Peyer's patch (tissue), 4 donors: Measurements from ENCODE around the gene OPRD1.
A peak's percentile ranks its signal among the peaks of the same experiment; 100 is the strongest.

Experiments used
- CTCF ChIP-seq, 6 experiments: fragments of 450-650 bp in 4 of 6; fragments of 200-600 bp in 2 of 6; sonication (generic) in 1 of 6; IDR thresholded peaks; one replicate each; pipeline ENCODE4 v1.5.1; 2017 to 2019; ENCODE audit warnings: antibody characterized with exemption in 6 of 6, mild to moderate bottlenecking in 3 of 6, moderate library complexity in 1 of 6
- POLR2A ChIP-seq, 2 donors: fragments of 450-650 bp; IDR thresholded peaks; one replicate each; pipeline ENCODE4 v1.5.1; 2017; ENCODE audit warnings: antibody characterized with exemption in 2 of 2, mild to moderate bottlenecking in 2 of 2, moderate library complexity in 2 of 2

DNA sequence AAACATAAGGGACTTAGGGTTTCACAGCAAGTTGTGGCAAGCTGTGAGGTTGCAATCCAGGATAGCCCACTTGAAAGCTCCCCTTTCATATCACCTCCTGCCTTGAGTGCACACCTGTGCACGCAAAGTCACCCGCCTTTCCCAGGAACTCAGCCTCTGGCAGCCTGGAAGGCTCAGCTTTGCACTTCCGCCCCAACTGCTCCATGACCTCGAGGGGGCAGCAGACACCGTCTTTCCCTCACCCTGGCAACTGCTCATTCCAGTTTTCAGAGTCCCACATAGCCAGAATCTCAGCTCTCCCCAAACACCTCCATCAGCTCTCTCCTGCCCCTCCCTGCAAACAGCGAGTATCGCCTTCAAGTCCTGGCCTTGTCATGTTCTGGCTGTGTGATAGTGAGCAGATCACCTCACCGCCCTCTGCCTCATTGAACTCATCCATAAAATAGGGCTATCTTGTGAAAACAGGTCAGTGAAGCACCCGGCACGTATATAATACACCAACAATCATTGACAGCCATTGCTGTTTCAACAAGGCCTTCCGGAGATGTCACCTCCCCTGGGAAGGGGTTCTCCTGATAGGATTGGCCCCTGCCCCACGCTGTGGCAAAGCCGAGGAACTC lies 70.1 kb downstream of the OPRD1 start:
- TF ChIP-seq POLR2A (IDR thresholded peaks at IDR 0.05), result no peak
- peak; percentile 80 to 97 (median 93) for TF ChIP-seq CTCF (IDR thresholded peaks at IDR 0.05)
